ENCODE measurements around the gene CRACR2A. TPM values are rescaled to one million over a fixed set of nuclear protein-coding genes. Genes with fewer than 3 reads are reported as not detected.

CRACR2A gene
- total RNA-seq, 1 experiment from 2014 or later = 0.92 TPM

- POLR2A ChIA-PET = no interaction called here
- in situ Hi-C loops (cut with HindIII; ENCODE audit: low pct_unique_long_range_greater_than_20kb, low sequenced_read_pairs) = no loop called here
Measured at GRCh38 chr12:3628629-3629028, 124.3 kb downstream of the CRACR2A start.

GRCh38 chr12:3627336-3627735, 125.6 kb downstream of the CRACR2A start:
- DNase-seq (ENCODE audit: low read depth, low spot score) (no peak), ATAC-seq (no peak)
- ChIA-PET POLR2A (no interaction called here), CTCF (no interaction called here)
- no peaks in the 10 kb centered on the region for H3K9me3 ChIP-seq (ENCODE audit: control insufficient read depth, insufficient read depth, low read depth, low read length)
- no peaks in the 10 kb centered on the region for H3K4me1 ChIP-seq (ENCODE audit: control insufficient read depth, insufficient read depth, low read length)
- in situ Hi-C loops (cut with HindIII; ENCODE audit: low pct_unique_long_range_greater_than_20kb, low sequenced_read_pairs) (no loop called here), intact Hi-C loops (cut with micrococcal nuclease; ENCODE audit: unreplicated experiment) (no loop called here)
- no TSS peak for BruUV-seq (replicated peaks)
- H3K36me3 ChIP-seq (ENCODE audit: control insufficient read depth, insufficient read depth, low read length) = no peaks in the 10 kb centered on the region
- H3K4me3 ChIP-seq (ENCODE audit: low read depth in 2 of 2, low read length in 2 of 2) = no peak overlapping the region
- TF ChIP-seq SIN3A (IDR thresholded peaks at IDR 0.05; ENCODE audit: borderline replicate concordance, insufficient read depth, low read depth, low read length) = no peak
- no peak for TF ChIP-seq CTCF (IDR thresholded peaks at IDR 0.05)
- TF ChIP-seq REST (IDR thresholded peaks at IDR 0.05; ENCODE audit: insufficient read depth in 1 of 2, low read depth in 2 of 2, low read length in 1 of 2) = no peak
- TF ChIP-seq POLR2AphosphoS5 (IDR thresholded peaks at IDR 0.05; ENCODE audit: low read depth, low read length) = no peak
- TF ChIP-seq TCF7L2 (IDR thresholded peaks at IDR 0.05; ENCODE audit: low read depth, low read length) = no peak
- H3K27me3 ChIP-seq (ENCODE audit: control insufficient read depth, insufficient read depth, low read length) = no peaks in the 10 kb centered on the region
- H3K27ac ChIP-seq (ENCODE audit: low read length) = no peak overlapping the region

More at GRCh38 chr12:3628629-3629028, 124.3 kb downstream of the CRACR2A start:
- no peak for DNase-seq (ENCODE audit: low read depth, low spot score)
- H3K27me3 ChIP-seq (ENCODE audit: control insufficient read depth, insufficient read depth, low read length) = no peaks in the 10 kb centered on the region
- no peak for ATAC-seq
- H3K9me3 ChIP-seq (ENCODE audit: control insufficient read depth, insufficient read depth, low read depth, low read length) = no peaks in the 10 kb centered on the region
- CTCF ChIA-PET = no interaction called here
- H3K36me3 ChIP-seq (ENCODE audit: control insufficient read depth, insufficient read depth, low read length) = no peaks in the 10 kb centered on the region
- BruUV-seq (replicated peaks) = no TSS peak
- no peak overlapping the region for H3K4me3 ChIP-seq (ENCODE audit: low read depth in 2 of 2, low read length in 2 of 2)
- H3K4me1 ChIP-seq (ENCODE audit: control insufficient read depth, insufficient read depth, low read length) = no peaks in the 10 kb centered on the region
- H3K27ac ChIP-seq (ENCODE audit: low read length) = no peak overlapping the region
- TF ChIP-seq CTCF (IDR thresholded peaks at IDR 0.05) = no peak
- TF ChIP-seq SIN3A (IDR thresholded peaks at IDR 0.05; ENCODE audit: borderline replicate concordance, insufficient read depth, low read depth, low read length) = no peak
- TF ChIP-seq REST (IDR thresholded peaks at IDR 0.05; ENCODE audit: insufficient read depth in 1 of 2, low read depth in 2 of 2, low read length in 1 of 2) = no peak
- no peak for TF ChIP-seq POLR2AphosphoS5 (IDR thresholded peaks at IDR 0.05; ENCODE audit: low read depth, low read length)
- no peak for TF ChIP-seq TCF7L2 (IDR thresholded peaks at IDR 0.05; ENCODE audit: low read depth, low read length)
- intact Hi-C loops (cut with micrococcal nuclease; ENCODE audit: unreplicated experiment) = no loop called here

Measured in Panc1 (cell line).